OCI-LY1 (cell line): ENCODE results near the gene OMP.

ENCODE experiments used
- H2AFZ ChIP-seq: fragments of 200-600 bp; sonication (generic), shearing (Covaris generic); 2 replicates; pipeline ENCODE4 v1.6.0; 2014; ENCODE audit warnings: antibody characterized with exemption, mild to moderate bottlenecking, low read length
- H3F3A ChIP-seq: fragments of 200-600 bp; sonication (generic), shearing (Covaris generic); 2 replicates; pipeline ENCODE4 v1.6.0; 2014; ENCODE audit warnings: mild to moderate bottlenecking, antibody characterized with exemption, low read length, moderate library complexity; ENCODE audit not compliant: insufficient read depth
- H3K27ac ChIP-seq: fragments of 200-600 bp; sonication (generic); 2 replicates; pipeline ENCODE4 v1.5.1; 2014; ENCODE audit warnings: low read length, mixed run types, mild to moderate bottlenecking, low read depth; ENCODE audit not compliant: poor library complexity, severe bottlenecking
- H3K27me3 ChIP-seq: fragments of 200-600 bp; sonication (generic); 2 replicates; pipeline ENCODE4 v1.6.0; 2014; ENCODE audit warnings: antibody characterized with exemption, mild to moderate bottlenecking, low read length, moderate library complexity; ENCODE audit not compliant: insufficient read depth
- H3K36me3 ChIP-seq: fragments of 200-600 bp; sonication (generic); 2 replicates; pipeline ENCODE4 v1.6.1; 2014; ENCODE audit warnings: mild to moderate bottlenecking, antibody characterized with exemption, low read length, moderate library complexity, mixed read lengths; ENCODE audit not compliant: insufficient read depth
- H3K4me1 ChIP-seq: fragments of 200-600 bp; sonication (generic); 2 replicates; pipeline ENCODE4 v1.5.1; 2014; ENCODE audit warnings: mild to moderate bottlenecking, low read length, moderate library complexity; ENCODE audit not compliant: insufficient read depth, severe bottlenecking
- H3K4me2 ChIP-seq: fragments of 200-600 bp; sonication (generic), shearing (Covaris generic); 2 replicates; pipeline ENCODE4 v1.6.1; 2014; ENCODE audit warnings: low read length
- H3K4me3 ChIP-seq: fragments of 200-600 bp; sonication (generic); 2 replicates; pipeline ENCODE4 v1.5.1; 2014; ENCODE audit warnings: low read length, low read depth, mild to moderate bottlenecking, mixed read lengths; ENCODE audit not compliant: poor library complexity, severe bottlenecking
- H3K79me2 ChIP-seq: fragments of 200-600 bp; shearing (Covaris generic); 2 replicates; pipeline ENCODE4 v1.6.1; 2016; ENCODE audit warnings: mixed run types, low read length, mixed read lengths; ENCODE audit not compliant: insufficient read depth
- H3K9ac ChIP-seq: fragments of 200-600 bp; sonication (generic), shearing (Covaris generic); 2 replicates; pipeline ENCODE4 v1.6.1; 2014; ENCODE audit warnings: mild to moderate bottlenecking, low read length, mixed read lengths
- H3K9me2 ChIP-seq: fragments of 200-600 bp; sonication (generic), shearing (Covaris generic); 2 replicates; pipeline ENCODE4 v1.6.1; 2014; ENCODE audit warnings: low read depth, mild to moderate bottlenecking, low read length, mixed read lengths
- H3K9me3 ChIP-seq: fragments of 200-600 bp; shearing (Covaris generic); 2 replicates; pipeline ENCODE4 v1.6.1; 2014; ENCODE audit warnings: low read length, mixed read lengths
- H4K20me1 ChIP-seq: fragments of 200-600 bp; sonication (generic), shearing (Covaris generic); 2 replicates; pipeline ENCODE4 v1.6.0; 2016; ENCODE audit warnings: mild to moderate bottlenecking, low read length; ENCODE audit not compliant: insufficient read depth
- CTCF ChIP-seq: fragments of 200-600 bp; sonication (generic), shearing (Covaris generic); IDR thresholded peaks from 2 replicates; pipeline ENCODE4 v1.5.1; 2017; ENCODE audit warnings: mild to moderate bottlenecking, antibody characterized with exemption, low read length, moderate library complexity, mixed read lengths
- EZH2 ChIP-seq: fragments of 200-600 bp; sonication (generic), shearing (Covaris generic); IDR thresholded peaks from 2 replicates; pipeline ENCODE4 v1.8.0; 2017; ENCODE audit warnings: borderline replicate concordance, mixed run types, mild to moderate bottlenecking, antibody characterized with exemption, low read length, moderate library complexity, mixed read lengths

OMP gene

DNA sequence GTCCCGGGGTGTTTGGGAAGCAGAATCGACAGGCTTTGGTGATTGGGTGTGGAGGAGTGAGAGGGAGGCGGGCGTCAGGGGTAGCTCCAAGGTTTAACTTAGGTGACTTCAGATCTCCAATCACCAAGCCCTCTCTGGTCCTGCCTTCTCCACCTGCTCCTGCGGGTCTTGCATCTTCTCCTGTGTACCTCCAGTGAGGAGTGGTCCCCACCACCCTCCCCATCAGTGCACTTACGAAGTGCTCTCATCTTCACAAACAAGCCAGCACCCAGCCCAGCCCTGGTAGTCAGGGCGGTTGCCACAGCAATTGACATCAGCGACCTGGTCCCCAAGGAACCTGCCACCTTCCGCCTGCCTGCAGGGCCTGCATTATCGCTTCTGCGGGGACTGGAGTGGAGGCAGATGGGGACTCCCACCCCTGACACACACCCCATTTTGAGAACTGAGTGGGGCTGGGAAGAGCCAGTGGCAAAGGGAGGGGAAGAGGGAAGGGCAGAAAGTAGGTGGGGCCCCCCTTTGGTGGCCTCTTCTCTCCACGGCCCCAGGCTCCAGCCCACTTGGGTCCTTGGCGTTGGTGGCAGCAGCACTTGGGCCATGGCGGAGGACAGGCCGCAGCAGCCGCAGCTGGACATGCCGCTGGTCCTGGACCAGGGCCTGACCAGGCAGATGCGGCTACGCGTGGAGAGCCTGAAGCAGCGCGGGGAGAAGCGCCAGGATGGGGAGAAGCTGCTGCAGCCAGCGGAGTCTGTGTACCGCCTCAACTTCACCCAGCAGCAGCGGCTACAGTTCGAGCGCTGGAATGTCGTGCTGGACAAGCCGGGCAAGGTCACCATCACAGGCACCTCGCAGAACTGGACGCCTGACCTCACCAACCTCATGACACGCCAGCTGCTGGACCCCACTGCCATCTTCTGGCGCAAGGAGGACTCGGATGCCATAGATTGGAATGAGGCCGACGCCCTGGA is at the start of gene OMP:
Gene OMP, plus strand, starts transcription at position 595 of the 965 bp plus-strand sequence. Its CDS starts 0 bp downstream, at position 595.
- Histone ChIP-seq H3K9ac (no peak within 1 kb of the TSS), H3K27me3 (no peaks in the 10 kb centered on the region), H3K4me2 (no peak within 1 kb of the TSS), H3K27ac (no peak within 1 kb of the TSS), H4K20me1 (no peaks in the 10 kb centered on the region), H3K4me1 (no peaks in the 10 kb centered on the region), H3K36me3 (no peaks in the 10 kb centered on the region), H3K79me2 (no peaks in the 10 kb centered on the region), H3F3A (no peaks in the 10 kb centered on the region), H3K9me3 (no peaks in the 10 kb centered on the region), H3K4me3 (no peak within 1 kb of the TSS), H3K9me2 (no peaks in the 10 kb centered on the region), H2AFZ (no peak within 1 kb of the TSS)
- no peak for TF ChIP-seq EZH2

DNA sequence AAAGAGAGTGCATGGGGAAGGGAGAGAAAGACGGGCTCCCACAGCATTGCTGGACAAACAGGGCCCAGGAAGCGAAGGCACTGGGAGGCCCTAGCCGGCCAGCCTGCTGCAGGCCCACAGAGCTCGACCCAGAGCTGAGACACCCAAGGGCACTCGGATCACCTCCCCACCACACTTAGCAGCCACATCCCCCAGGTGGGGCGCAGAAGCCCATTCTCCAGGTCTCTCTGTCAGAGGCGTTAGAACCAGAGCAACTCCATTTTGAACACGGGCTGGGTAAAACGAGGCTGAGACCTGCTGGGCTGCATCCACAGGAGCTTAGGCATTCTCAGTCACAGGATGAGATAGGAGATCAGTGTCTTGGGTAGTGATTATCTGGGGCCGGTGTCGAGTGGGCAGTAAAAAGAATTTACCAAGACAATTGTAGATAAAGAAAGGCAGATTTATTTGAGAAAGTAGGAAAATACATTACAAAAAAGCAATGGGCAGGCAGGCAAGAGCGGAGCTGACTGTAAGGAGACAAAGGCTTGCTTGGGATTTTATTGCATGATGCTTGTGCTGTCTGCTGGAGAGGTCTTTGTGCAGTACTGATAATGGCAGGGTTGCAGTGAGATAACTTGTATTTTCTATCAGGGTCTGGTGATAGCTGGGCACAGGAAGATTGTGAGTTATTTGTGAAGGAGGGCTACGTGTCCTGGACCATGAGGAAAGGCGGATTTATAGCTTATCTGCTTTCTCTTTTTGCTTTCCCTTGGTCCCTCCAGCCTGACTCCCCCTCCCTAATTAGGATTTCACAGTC is 49.2 kb upstream of the OMP start:
- Histone ChIP-seq H3K27me3 (no peaks in the 10 kb centered on the region), H3F3A (no peaks in the 10 kb centered on the region), H3K9me2 (no peaks in the 10 kb centered on the region), H4K20me1 (no peaks in the 10 kb centered on the region), H3K27ac (no peak overlapping the region), H2AFZ (no peak overlapping the region), H3K79me2 (no peaks in the 10 kb centered on the region), H3K9ac (no peak overlapping the region), H3K4me2 (no peak overlapping the region), H3K4me1 (no peaks in the 10 kb centered on the region), H3K4me3 (no peak overlapping the region), H3K9me3 (peaks cover 3% of the 10 kb centered on the region; the same call in 1 of the 2 replicates), H3K36me3 (no peaks in the 10 kb centered on the region; the same call in 1 of the 2 replicates)
- no peak for TF ChIP-seq CTCF

DNA sequence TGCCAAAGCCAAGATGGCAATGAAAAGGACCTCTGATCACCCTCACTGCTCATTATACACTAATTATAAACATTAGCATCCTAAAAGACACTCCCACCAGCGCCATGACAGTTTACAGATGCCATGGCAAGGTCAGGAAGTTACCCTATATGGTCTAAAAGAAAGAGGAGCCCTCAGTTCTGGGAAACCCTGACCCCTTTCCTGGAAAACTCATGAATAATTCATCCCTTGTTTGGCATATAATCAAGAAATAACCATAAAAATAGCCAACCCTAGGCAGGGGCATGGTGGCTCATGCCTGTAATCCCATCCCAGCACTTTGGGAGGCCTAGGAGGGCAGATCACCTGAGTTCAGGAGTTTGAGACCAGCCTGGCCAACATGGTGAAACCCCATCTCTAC is 48.6 kb upstream of the OMP start:
- no peaks in the 10 kb centered on the region for H3K4me1 ChIP-seq

More for the DNA sequence above, 48.6 kb upstream of the OMP start:
- no peaks in the 10 kb centered on the region for H3F3A ChIP-seq
- H3K9me3 ChIP-seq, result peaks cover 3% of the 10 kb centered on the region; the same call in 1 of the 2 replicates
- no peaks in the 10 kb centered on the region for H3K27me3 ChIP-seq
- H3K9ac ChIP-seq, result no peak overlapping the region
- H3K9me2 ChIP-seq, result no peaks in the 10 kb centered on the region
- H3K36me3 ChIP-seq, result no peaks in the 10 kb centered on the region; the same call in 1 of the 2 replicates
- no peaks in the 10 kb centered on the region for H4K20me1 ChIP-seq
- no peak for TF ChIP-seq EZH2
- no peak for TF ChIP-seq CTCF
- no peaks in the 10 kb centered on the region for H3K79me2 ChIP-seq
- H3K4me3 ChIP-seq, result no peak overlapping the region
- H3K4me2 ChIP-seq, result no peak overlapping the region
- no peak overlapping the region for H3K27ac ChIP-seq
- no peak overlapping the region for H2AFZ ChIP-seq
